HG03060 (cell line): ENCODE measurements around the gene TSHZ3.

ENCODE experiments used
- ATAC-seq: cut with Tn5 transposase; IDR thresholded peaks from one replicate; pipeline ENCODE4 v1.9.1; 2021; ENCODE audit warnings: low read depth, moderate number of reproducible peaks; ENCODE audit not compliant: unreplicated experiment

TSHZ3 gene

GRCh38 chr19:31290931-31291590, 58.2 kb downstream of the TSHZ3 start:
- no peak for ATAC-seq

GRCh38 chr19:31289976-31290375, 59.3 kb downstream of the TSHZ3 start:
- ATAC-seq, result no peak

- ATAC-seq, result no peak
Observed at GRCh38 chr19:31289381-31289880, 59.8 kb downstream of the TSHZ3 start.

- ATAC-seq, result no peak
Observed at GRCh38 chr19:31286491-31286890, 62.7 kb downstream of the TSHZ3 start.

- no peak for ATAC-seq
Observed at GRCh38 chr19:31285744-31286143, 63.5 kb downstream of the TSHZ3 start.

GRCh38 chr19:31284621-31285020, 64.6 kb downstream of the TSHZ3 start:
- ATAC-seq, result no peak

- no peak for ATAC-seq
Observed at GRCh38 chr19:31283701-31284100, 65.5 kb downstream of the TSHZ3 start.

- no peak for ATAC-seq
Observed at GRCh38 chr19:31282346-31282745, 66.9 kb downstream of the TSHZ3 start.

- ATAC-seq, result no peak
Observed at GRCh38 chr19:31280287-31281006, 68.8 kb downstream of the TSHZ3 start.

- no peak for ATAC-seq
Observed at GRCh38 chr19:31279436-31279765, 69.8 kb downstream of the TSHZ3 start.

GRCh38 chr19:31278555-31279435, 70.4 kb downstream of the TSHZ3 start:
- ATAC-seq, result no peak

GRCh38 chr19:31277516-31277915, 71.7 kb downstream of the TSHZ3 start:
- no peak for ATAC-seq

- ATAC-seq, result no peak
Observed at GRCh38 chr19:31276831-31277230, 72.4 kb downstream of the TSHZ3 start.

GRCh38 chr19:31275068-31275334, 74.2 kb downstream of the TSHZ3 start:
- ATAC-seq, result no peak

- ATAC-seq, result no peak
Observed at GRCh38 chr19:31274251-31275067, 74.8 kb downstream of the TSHZ3 start.

- no peak for ATAC-seq
Observed at GRCh38 chr19:31272583-31273106, 76.6 kb downstream of the TSHZ3 start.

- ATAC-seq, result no peak
Observed at GRCh38 chr19:31271306-31271911, 77.8 kb downstream of the TSHZ3 start.

GRCh38 chr19:31270897-31271296, 78.3 kb downstream of the TSHZ3 start:
- no peak for ATAC-seq

GRCh38 chr19:31269425-31270127, 79.7 kb downstream of the TSHZ3 start:
- no peak for ATAC-seq
